GM21825 (cell line): Measurements from ENCODE around the gene FAM167B.
"Not testable (repeated sequence)": the region's sequence is repeated elsewhere in the genome, so short reads cannot be mapped to it uniquely, and the experiment has no call there.

Experiments used
- ATAC-seq: cut with Tn5 transposase; IDR thresholded peaks from one replicate; pipeline ENCODE4 v1.9.1; 2021; ENCODE audit warnings: mild to moderate bottlenecking, moderate library complexity; ENCODE audit not compliant: unreplicated experiment

Gene FAM167B

DNA sequence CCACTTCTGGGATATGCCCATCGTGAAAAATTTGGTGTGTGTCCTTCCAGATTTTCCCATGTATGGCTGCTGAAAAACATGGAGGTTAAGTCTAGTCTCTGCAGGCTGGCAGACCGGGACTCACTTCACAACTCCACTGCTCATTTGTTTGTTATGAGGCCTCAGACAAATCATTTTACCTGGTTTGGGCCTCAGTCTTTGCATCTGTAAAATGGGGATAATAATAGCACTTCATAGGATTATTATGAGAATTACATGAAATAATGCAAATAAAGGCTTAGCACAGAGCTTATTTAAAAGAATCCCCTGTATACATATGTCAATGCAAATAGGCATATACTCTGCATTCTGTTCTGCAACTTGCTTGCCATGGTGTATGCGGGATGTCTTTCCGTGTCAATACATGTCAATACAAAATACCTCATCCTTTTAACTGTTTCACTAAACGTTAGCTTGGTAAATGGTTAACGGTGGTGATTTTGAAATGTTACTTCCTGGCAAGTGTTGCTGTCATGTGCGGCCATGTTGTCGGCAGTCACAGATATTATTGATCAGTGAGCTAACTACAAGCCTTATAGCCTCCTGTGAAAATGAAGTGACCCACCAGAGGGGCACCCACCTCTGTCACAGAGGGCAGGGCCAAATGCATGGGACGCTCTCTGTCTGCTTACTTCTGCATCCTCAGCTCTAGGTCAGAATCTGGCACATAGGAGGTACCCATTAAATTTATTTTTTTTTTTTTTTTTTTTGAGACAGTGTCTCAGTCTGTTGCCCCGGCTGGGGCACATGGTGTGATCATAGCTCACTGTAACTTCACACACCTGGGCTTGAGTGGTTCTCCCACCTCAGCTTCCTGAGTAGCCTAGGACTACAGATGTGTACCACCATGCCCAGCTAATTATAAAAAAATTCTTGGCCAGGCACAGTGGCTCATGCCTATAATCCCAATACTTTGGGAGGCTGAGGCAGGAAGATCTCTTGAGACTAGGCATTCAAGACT is 8.3 kb downstream of the FAM167B start:
- ATAC-seq: no peak

GRCh38 chr1:32256473-32257226 is 9.6 kb downstream of the FAM167B start:
- no peak for ATAC-seq

GRCh38 chr1:32257227-32257508 is 10.1 kb downstream of the FAM167B start:
- no peak for ATAC-seq

DNA sequence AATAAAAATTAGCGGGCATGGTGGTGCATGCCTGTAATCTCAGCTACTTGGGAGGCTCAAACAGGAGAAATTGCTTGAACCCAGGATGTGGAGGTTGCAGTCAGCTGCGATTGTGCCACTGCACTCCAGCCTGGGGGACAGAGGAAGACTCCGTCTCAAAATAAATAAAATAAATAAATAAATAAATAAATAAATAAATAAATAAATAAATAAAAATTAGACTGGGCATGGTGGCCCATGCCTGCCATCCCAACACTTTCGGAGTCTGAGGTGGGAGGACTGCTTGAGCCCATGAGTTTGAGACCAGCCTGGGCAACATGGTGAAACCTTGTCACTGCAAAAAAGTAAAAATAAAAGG is 16.2 kb downstream of the FAM167B start:
- not testable (repeated sequence) for ATAC-seq

DNA sequence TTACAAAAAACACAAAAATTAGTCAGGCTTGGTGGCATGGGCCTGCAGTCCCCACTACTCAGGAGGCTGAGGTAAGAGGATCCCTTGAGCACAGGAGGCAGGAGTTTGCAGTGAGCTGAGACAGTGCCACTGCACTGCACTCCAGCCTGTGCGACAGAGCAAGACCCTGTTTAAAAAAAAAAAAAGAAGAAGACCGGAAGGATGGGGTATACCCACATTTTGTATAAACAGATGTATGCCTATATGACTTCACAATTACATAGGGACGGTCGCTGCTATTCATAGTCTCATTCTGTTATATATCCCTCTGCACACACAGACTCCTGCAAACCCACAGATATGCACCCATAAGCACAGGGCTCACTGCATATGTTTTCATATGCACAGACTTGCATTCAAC is 16.7 kb downstream of the FAM167B start:
- no peak for ATAC-seq

- ATAC-seq: no peak
Measured at GRCh38 chr1:32265846-32266245, 18.8 kb downstream of the FAM167B start.

DNA sequence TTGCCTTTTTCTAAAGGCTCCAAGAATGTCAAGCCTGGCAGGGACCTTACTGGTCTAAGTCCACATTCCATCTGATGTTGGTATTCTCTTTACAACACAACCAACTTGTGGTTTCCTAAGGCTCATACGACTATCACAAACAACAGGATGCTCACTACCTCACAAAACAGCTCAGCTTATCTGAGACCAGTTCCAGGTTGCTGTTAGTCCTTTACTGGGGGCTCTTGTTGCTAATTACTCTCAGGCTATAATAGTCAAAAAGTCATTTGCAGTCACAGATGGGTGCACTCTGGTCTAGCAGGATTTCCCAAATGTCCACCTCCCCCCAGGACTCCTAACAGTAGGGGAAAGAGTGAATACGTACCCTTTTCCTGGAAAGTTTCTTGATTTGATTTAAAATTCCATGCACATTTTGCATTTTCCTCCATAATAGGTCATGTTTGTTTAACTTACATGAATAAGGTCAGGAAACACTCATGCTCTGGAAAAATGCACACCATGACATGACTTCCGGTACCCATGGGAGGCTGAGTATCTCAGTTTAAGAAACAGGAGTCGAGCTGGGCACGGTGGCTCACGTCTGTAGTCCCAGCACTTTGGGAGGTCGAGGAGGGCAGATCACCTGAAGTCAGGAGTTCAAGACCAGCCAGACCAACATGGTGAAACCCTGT is 20.0 kb downstream of the FAM167B start:
- no peak for ATAC-seq

DNA sequence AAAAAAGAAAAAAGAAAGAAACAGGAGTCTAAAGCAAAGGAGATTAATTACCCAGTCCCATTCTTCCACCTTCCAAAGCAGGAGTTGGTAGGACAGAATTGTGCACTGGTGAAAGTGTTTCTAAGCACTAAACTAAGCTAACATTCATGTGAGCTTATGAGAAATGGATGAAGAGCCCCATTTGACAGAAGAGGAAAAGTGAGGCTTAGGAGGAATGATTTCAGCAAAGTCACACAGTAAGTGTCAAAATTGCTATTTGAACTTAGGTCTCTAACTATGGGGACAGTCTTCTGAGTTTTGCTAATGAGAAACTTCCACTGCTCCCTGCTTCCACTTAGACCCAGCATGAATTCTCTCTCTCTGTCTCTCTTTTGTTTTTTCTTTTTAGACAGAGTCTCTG is 22.7 kb downstream of the FAM167B start:
- ATAC-seq: no peak

- no peak for ATAC-seq
Measured at GRCh38 chr1:32272557-32273390, 25.8 kb downstream of the FAM167B start.

DNA sequence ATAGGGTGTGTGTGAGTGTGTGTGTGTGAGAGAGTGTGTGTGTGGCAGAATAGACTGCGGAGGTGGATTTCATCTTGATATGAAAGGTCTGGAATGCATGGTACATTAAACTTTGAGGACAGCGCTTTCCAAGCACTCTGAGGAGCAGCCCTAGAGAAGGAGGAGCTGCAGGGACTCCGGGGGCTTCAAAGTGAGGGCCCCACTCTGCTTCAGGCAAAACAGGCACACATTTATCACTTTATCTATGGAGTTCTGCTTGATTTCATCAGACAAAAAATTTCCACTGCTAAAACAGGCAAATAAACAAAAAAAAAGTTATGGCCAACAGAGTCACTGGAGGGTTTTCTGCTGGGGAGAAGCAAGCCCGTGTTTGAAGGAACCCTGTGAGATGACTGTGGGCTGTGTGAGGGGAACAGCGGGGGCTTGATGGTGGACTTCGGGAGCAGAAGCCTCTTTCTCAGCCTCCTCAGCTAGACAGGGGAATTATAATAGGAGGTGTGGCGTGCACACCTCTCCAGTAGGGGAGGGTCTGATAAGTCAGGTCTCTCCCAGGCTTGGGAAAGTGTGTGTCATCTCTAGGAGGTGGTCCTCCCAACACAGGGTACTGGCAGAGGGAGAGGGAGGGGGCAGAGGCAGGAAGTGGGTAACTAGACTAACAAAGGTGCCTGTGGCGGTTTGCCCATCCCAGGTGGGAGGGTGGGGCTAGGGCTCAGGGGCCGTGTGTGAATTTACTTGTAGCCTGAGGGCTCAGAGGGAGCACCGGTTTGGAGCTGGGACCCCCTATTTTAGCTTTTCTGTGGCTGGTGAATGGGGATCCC is 26.6 kb downstream of the FAM167B start:
- ATAC-seq: no peak

DNA sequence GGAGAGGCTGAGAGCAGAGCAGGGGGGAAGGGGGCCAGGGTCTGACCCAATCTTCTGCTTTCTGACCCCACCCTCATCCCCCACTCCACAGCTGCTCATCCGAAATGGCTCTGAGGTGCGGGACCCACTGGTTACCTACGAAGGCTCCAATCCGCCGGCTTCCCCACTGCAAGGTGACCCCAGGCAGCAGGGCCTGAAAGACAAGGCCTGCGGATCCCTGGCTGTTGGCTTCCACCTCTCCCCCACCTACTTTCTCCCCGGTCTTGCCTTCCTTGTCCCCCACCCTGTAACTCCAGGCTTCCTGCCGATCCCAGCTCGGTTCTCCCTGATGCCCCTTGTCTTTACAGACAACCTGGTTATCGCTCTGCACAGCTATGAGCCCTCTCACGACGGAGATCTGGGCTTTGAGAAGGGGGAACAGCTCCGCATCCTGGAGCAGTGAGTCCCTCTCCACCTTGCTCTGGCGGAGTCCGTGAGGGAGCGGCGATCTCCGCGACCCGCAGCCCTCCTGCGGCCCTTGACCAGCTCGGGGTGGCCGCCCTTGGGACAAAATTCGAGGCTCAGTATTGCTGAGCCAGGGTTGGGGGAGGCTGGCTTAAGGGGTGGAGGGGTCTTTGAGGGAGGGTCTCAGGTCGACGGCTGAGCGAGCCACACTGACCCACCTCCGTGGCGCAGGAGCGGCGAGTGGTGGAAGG is 27.8 kb downstream of the FAM167B start:
- no peak for ATAC-seq

GRCh38 chr1:32275424-32275823 is 28.4 kb downstream of the FAM167B start:
- no peak for ATAC-seq

GRCh38 chr1:32276032-32276782 is 29.2 kb downstream of the FAM167B start:
- no peak for ATAC-seq

DNA sequence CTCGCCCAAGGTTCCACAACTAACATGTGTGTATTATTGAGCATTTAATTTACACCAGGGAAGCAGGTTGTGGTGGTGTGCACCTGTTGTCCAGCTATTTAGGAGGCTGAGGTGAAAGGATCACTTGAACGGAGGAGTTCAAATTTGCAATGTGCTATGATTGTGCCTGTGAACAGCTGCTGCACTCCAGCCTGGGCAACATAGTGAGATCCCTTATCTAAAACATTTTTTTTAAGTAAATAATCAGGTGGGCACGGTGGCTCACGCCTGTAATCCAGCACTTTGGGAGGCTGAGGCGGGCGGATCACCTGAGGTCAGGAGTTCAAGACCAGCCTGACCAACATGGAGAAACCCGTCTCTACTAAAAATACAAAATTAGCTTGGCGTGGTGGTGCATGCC is 37.8 kb downstream of the FAM167B start:
- ATAC-seq: not testable (repeated sequence)

- ATAC-seq: no peak
Measured at GRCh38 chr1:32285658-32286057, 38.6 kb downstream of the FAM167B start.

DNA sequence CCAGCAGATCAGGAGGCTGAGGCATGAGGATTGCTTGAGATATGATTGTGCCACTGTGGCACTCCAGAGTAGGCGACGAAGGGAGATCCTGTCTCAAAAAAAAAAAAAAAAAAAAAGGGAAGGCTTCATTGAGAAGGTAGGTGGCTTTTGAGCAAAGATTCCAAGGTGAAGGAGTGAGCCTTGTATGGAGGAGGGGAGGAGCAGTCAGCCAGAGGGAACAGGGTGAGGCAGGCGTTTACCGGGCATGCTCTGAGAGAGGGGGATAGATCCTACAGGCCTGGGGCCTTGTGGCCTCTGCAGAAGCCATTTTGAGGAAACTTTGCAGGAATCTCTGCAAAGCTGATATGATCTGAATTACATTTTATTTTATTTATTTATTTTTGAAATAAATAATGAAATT is 39.7 kb downstream of the FAM167B start:
- ATAC-seq: no peak

- ATAC-seq: no peak
Measured at GRCh38 chr1:32289256-32289655, 42.2 kb downstream of the FAM167B start.

DNA sequence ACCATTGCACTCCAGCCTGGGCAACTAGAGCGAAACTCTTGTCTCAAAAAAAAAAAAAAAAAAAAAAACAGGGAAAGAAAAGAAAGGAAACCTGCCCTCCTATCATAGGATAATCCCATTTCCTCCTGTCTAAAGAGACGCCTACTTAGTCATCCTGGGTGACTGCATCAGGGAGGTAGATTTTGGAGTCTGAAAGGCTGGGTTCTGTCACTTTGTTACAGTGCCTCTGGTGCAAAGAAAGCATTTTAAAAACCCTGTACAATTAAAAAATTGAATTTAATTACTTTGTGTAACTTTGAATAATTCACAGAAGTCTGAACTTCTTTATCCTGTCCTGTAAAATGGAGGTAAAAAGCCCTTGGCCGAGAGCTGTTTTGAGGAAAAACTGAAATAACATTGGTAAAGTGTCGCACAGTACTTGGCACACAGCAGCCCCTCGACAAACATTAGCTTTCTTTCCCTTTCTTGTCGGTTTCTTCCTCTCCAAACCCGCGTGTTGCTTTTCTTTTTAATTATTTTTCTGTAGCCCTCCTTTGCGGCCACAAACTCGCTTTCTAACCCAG is 44.2 kb downstream of the FAM167B start:
- no peak for ATAC-seq
